ENCODE data around the gene TACC2. TPM values are rescaled to one million over a fixed set of nuclear protein-coding genes. Genes with fewer than 3 reads are reported as not detected.

TACC2 gene
- total RNA-seq, 1 donor from 2014 or later: 10.7 TPM

- H3K27ac Mint-ChIP-seq: no peak overlapping the region
- H3K27ac ChIP-seq: no peak overlapping the region
Measured at GRCh38 chr10:122245897-122246296, 256.9 kb downstream of the TACC2 start.

GRCh38 chr10:122246830-122247520 lies 258.0 kb downstream of the TACC2 start:
- no peaks in the 10 kb centered on the region for H3K9me3 Mint-ChIP-seq
- Histone ChIP-seq H3F3A (ENCODE audit: low read depth) (no peaks in the 10 kb centered on the region), H2AFZ (replicated peaks) (no peak overlapping the region), H3K79me2 (ENCODE audit: low read depth) (no peaks in the 10 kb centered on the region), H4K20me1 (ENCODE audit: low read depth) (no peaks in the 10 kb centered on the region), H3K4me2 (no peak overlapping the region), H3K27me3 (no peaks in the 10 kb centered on the region), H3K4me3 (no peak overlapping the region), H3K9ac (no peak overlapping the region), H3K4me1 (no peaks in the 10 kb centered on the region), H3K27ac (no peak overlapping the region), H3K9me3 (ENCODE audit: low read depth) (no peaks in the 10 kb centered on the region), H3K36me3 (no peaks in the 10 kb centered on the region)
- peaks cover 7% of the 10 kb centered on the region for H3K27me3 Mint-ChIP-seq (ENCODE audit: insufficient read depth, low read depth)
- no peak for TF ChIP-seq CTCF (IDR thresholded peaks at IDR 0.05)
- no peak for TF ChIP-seq EZH2 (IDR thresholded peaks at IDR 0.05)
- no peak for TF ChIP-seq EZH2phosphoT487 (IDR thresholded peaks at IDR 0.05)
- H3K4me1 Mint-ChIP-seq: peaks cover 8% of the 10 kb centered on the region
- peaks cover 26% of the 10 kb centered on the region for H3K36me3 Mint-ChIP-seq
- peak overlapping the region; percentile 63 for H3K27ac Mint-ChIP-seq
- DNase-seq (ENCODE audit: low spot score): no peak
- no peak overlapping the region for H3K4me3 Mint-ChIP-seq

More at GRCh38 chr10:122245897-122246296, 256.9 kb downstream of the TACC2 start:
- H3K4me3 Mint-ChIP-seq: no peak overlapping the region
- Histone ChIP-seq H3K9ac (no peak overlapping the region), H3F3A (ENCODE audit: low read depth) (no peaks in the 10 kb centered on the region), H3K36me3 (no peaks in the 10 kb centered on the region), H3K4me3 (no peak overlapping the region), H2AFZ (replicated peaks) (no peak overlapping the region), H3K9me3 (ENCODE audit: low read depth) (no peaks in the 10 kb centered on the region), H3K4me1 (no peaks in the 10 kb centered on the region), H3K4me2 (no peak overlapping the region), H3K79me2 (ENCODE audit: low read depth) (no peaks in the 10 kb centered on the region), H4K20me1 (ENCODE audit: low read depth) (no peaks in the 10 kb centered on the region), H3K27me3 (no peaks in the 10 kb centered on the region)
- no peak for TF ChIP-seq EZH2phosphoT487 (IDR thresholded peaks at IDR 0.05)
- no peak for TF ChIP-seq EZH2 (IDR thresholded peaks at IDR 0.05)
- TF ChIP-seq CTCF (IDR thresholded peaks at IDR 0.05): no peak
- peaks cover 33% of the 10 kb centered on the region for H3K36me3 Mint-ChIP-seq
- DNase-seq (ENCODE audit: low spot score): no peak
- peaks cover 7% of the 10 kb centered on the region for H3K27me3 Mint-ChIP-seq (ENCODE audit: insufficient read depth, low read depth)
- peaks cover 8% of the 10 kb centered on the region for H3K4me1 Mint-ChIP-seq
- no peaks in the 10 kb centered on the region for H3K9me3 Mint-ChIP-seq

DNA sequence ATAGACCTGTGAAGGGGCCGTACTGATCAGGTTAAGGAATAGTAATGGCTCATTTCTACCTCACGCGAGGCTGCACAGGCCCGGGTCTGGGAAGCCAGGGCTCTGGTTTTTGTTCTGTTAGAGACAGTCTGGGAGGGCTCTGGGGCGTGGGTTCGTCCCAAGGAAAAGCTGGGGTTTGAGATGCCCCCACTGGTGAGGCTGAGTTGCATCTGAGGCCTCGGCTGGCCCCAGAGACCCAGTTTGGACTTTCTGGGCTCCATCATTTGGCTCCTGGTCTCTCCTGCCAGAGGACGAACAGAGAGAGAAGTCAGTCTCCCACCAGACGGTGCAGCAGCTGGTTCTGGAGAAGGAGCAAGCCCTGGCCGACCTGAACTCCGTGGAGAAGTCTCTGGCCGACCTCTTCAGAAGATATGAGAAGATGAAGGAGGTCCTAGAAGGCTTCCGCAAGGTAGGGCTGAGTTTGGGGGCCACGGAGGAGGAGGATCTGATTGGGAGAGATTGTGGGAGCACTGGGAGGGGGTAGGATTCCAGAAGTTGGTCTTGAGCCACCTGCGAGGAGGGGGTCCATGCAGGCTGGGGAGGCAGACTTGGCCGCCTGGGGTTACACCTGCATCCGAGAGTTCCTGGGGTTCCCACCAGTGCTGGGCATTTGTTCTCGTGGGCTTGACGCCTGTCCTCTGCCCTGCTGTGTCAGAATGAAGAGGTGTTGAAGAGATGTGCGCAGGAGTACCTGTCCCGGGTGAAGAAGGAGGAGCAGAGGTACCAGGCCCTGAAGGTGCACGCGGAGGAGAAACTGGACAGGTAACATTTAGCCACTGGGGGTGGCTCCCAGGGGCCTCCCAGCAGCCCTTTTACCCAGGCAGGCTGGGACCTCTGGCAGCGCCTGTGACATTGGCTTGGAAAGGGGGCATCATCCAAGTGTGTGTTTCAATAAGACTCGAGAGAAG lies 259.7 kb downstream of the TACC2 start:
- Mint-ChIP-seq H3K36me3 (peaks cover 28% of the 10 kb centered on the region), H3K4me3 (peak overlapping the region; percentile 24), H3K9me3 (no peaks in the 10 kb centered on the region), H3K27ac (peak overlapping the region; percentile 61), H3K27me3 (ENCODE audit: insufficient read depth, low read depth) (peaks cover 9% of the 10 kb centered on the region), H3K4me1 (peaks cover 8% of the 10 kb centered on the region)
- H3K27ac ChIP-seq: no peak overlapping the region
- no peaks in the 10 kb centered on the region for H4K20me1 ChIP-seq (ENCODE audit: low read depth)
- DNase-seq (ENCODE audit: low spot score): no peak
- H3K9me3 ChIP-seq (ENCODE audit: low read depth): no peaks in the 10 kb centered on the region
- no peak overlapping the region for H3K4me2 ChIP-seq
- H3K36me3 ChIP-seq: no peaks in the 10 kb centered on the region
- H2AFZ ChIP-seq (replicated peaks): no peak overlapping the region
- no peaks in the 10 kb centered on the region for H3K27me3 ChIP-seq
- no peak overlapping the region for H3K9ac ChIP-seq
- no peaks in the 10 kb centered on the region for H3F3A ChIP-seq (ENCODE audit: low read depth)
- no peak overlapping the region for H3K4me3 ChIP-seq
- no peaks in the 10 kb centered on the region for H3K79me2 ChIP-seq (ENCODE audit: low read depth)
- TF ChIP-seq CTCF (IDR thresholded peaks at IDR 0.05): no peak
- TF ChIP-seq EZH2 (IDR thresholded peaks at IDR 0.05): no peak
- no peak for TF ChIP-seq EZH2phosphoT487 (IDR thresholded peaks at IDR 0.05)
- no peaks in the 10 kb centered on the region for H3K4me1 ChIP-seq
